NCI-H2196 (cell line): ENCODE results near the gene MYH13.

Experiments used
- DNase-seq: peaks from one replicate; lab custom pipeline; 2025; ENCODE audit not compliant: unreplicated experiment; lab: John Stamatoyannopoulos, UW

Gene MYH13

GRCh38 chr17:10372906-10373305 is at the start of gene MYH13:
MYH13 (minus strand) TSS chr17:10373006; CDS start chr17:10364530, 8,476 bp downstream.
- DNase-seq, result no peak

- no peak for DNase-seq
These were observed 49.2 kb upstream of the MYH13 start, which contains the start of gene MYH8 for GRCh38 chr17:10421900-10422542. MYH8 (minus strand) TSS chr17:10421950; CDS start chr17:10420227, 1,723 bp downstream.

GRCh38 chr17:10421211-10421610 is 48.4 kb upstream of the MYH13 start:
- DNase-seq, result no peak

- no peak for DNase-seq
These were observed 48.0 kb upstream of the MYH13 start for GRCh38 chr17:10420811-10421210.

GRCh38 chr17:10417431-10417830 is 44.6 kb upstream of the MYH13 start:
- DNase-seq, result no peak

- DNase-seq, result no peak
These were observed 42.4 kb upstream of the MYH13 start for GRCh38 chr17:10415161-10415560.

- no peak for DNase-seq
These were observed 30.8 kb upstream of the MYH13 start for GRCh38 chr17:10403589-10403988.

- no peak for DNase-seq
These were observed 25.5 kb upstream of the MYH13 start for GRCh38 chr17:10398352-10398751.

- DNase-seq, result no peak
These were observed 23.8 kb upstream of the MYH13 start for GRCh38 chr17:10396524-10397163.

- DNase-seq, result no peak
These were observed 21.5 kb upstream of the MYH13 start for GRCh38 chr17:10394201-10394887.

- no peak for DNase-seq
These were observed 20.1 kb upstream of the MYH13 start for GRCh38 chr17:10392880-10393279.

- DNase-seq, result no peak
These were observed 13.1 kb upstream of the MYH13 start for GRCh38 chr17:10385871-10386270.

GRCh38 chr17:10384175-10384574 is 11.4 kb upstream of the MYH13 start:
- no peak for DNase-seq

- DNase-seq, result no peak
These were observed 8.0 kb upstream of the MYH13 start for GRCh38 chr17:10380631-10381408.

GRCh38 chr17:10370016-10370608 is 2.7 kb downstream of the MYH13 start:
- no peak for DNase-seq

GRCh38 chr17:10369239-10369638 is 3.6 kb downstream of the MYH13 start:
- no peak for DNase-seq

- DNase-seq, result no peak
These were observed 4.2 kb downstream of the MYH13 start for GRCh38 chr17:10368561-10368960.

GRCh38 chr17:10360578-10360977 is 12.2 kb downstream of the MYH13 start:
- no peak for DNase-seq

- DNase-seq, result no peak
These were observed 15.0 kb downstream of the MYH13 start for GRCh38 chr17:10357768-10358167.

GRCh38 chr17:10354651-10355050 is 18.2 kb downstream of the MYH13 start:
- no peak for DNase-seq

GRCh38 chr17:10352893-10353292 is 19.9 kb downstream of the MYH13 start:
- DNase-seq, result no peak
